Endometrium (tissue), 2 donors: ENCODE measurements around the gene TUFT1.

Experiments used
- FAIRE-seq: peaks from 2 replicates; lab custom pipeline; 2012; peaks lifted over from hg19 to GRCh38; lab: Jason Lieb, UNC
- donor health status: control.
- donor health status: control.

Gene TUFT1

DNA sequence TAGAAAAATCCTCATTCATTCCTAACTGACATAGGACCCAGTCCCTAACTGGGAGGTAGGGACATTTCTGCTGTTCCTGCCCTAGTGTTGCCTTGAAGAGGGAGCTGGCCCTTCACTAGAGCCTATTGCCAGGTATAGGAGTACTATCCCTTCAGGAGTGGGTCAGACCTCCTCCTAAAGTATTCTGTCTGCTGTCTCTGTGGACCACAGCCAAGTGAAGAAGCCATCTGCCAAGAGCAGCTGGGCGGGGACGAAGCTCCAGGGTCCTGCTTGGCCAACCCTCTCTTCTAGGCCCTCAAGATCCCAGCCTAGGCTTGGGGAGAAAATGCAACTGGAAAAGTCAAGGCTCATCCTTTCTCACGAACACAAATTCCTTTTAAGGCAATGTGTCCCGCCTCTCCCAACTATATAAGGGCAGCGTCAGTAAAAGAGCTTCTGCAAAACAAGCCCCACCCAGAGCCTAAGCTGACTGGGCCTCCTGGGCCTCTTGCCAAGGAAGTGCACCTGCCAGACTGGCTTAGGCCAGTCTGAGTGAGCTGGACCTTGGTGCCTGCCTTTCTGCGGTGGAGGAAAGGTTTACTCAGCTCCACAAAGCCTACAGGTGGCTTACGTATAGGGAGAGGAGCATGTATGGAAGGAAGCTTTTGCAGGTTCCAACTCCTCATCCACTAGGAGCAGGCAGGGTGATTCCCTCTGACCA is 638 bp upstream of the TUFT1 start:
- FAIRE-seq: no peak

DNA sequence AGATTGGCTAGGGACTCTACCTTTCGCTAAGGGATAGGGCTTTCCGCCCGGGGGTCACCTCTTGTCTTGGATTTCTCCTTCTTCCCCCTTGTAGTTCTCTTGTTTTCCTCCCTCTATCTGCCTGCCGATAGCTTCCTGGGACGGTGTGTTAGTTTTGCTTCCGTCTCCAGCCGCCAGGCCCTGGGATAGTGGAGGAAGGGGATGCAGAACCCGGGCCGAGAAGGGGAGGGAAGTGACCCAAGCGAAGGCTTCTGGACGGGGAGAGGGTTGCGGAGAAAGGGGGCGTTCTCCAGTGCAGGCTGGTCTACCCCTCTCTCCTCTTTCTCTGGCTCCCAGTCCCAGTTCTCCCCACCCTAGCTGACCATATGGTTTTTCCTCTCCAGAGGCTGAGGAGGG is 871 bp downstream of the TUFT1 start:
- no peak for FAIRE-seq

DNA sequence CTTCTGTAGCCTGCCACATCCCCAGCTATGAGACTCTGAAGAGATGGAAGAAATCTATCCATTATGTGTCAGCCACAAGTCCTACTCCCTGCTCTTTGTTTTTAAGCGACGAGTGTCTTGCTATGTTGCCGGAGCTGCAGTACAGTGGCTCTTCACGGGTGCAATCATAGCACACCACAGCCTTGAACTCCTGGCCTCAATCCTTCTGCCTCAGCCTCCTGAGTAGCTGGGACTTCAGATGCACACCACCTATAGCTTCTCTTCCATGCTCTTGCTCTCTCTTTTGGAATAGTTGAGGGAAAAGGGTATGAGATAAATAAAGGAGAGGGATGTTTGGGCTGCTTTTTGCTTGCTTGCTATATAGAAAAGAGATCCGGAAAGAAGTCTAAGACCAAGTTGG is 1.6 kb downstream of the TUFT1 start:
- no peak for FAIRE-seq

GRCh38 chr1:151542710-151543129 is 2.6 kb downstream of the TUFT1 start:
- no peak for FAIRE-seq

- no peak for FAIRE-seq
These were observed 5.4 kb downstream of the TUFT1 start for GRCh38 chr1:151545542-151545941.

GRCh38 chr1:151546011-151546925 is 6.2 kb downstream of the TUFT1 start:
- no peak for FAIRE-seq

- FAIRE-seq: no peak
These were observed 7.2 kb downstream of the TUFT1 start for GRCh38 chr1:151547119-151547899.

DNA sequence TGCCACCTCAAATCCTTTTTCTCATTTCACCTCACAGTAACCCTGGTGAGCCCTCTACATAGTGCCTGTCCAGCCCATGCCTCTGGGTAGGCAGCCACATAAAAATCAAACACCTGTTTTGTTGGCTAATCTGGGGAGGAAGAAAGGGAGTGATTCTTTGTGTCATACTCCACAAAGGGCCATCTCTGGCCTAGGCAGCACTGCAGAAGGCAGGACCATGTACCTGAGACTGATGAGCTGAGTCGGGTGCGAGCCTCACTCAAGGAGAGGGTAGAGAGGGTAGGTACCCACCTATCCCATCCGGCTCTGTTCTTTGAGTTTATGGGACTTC is 7.8 kb downstream of the TUFT1 start:
- FAIRE-seq: no peak

DNA sequence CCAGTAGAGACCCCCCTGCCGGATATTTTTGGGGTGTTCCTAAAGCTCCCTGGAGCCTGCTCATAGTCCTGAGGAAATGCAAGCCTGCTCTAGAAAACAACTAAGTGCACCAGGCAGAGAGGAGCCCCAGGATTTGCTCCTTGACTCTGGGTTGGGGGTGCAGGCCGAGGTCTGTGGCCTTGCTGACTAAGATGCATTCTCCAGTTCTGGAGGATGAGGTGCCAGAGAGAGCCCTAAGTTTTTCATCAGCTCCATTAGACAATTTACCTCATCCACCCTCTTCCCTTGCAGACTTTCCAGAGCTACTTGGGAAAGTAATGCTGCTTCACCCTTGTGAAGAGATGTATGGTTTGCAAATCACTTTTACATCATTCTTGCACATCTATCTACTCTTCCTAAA is 9.1 kb downstream of the TUFT1 start:
- FAIRE-seq: no peak

DNA sequence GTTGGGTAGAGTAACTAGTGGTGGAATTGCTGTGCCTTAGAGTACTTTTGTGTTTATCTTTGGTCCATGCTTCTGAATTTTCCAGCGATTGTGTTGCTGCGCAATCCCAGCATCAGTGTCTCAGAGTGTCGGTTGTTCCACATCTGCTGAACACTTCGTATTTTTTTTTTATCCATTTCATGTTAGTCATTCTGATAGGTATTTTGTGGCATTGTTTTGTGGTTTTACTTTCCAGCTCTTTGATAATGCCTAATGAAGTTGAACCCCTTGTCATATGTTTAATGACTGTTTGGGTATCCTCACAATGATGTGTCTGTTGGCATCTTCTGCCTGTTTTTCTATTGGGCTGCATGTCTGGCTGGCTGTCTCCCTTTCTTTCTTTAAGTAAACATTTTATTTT is 13.6 kb downstream of the TUFT1 start:
- FAIRE-seq: no peak

- FAIRE-seq: no peak
These were observed 15.9 kb downstream of the TUFT1 start for GRCh38 chr1:151556052-151556451.

GRCh38 chr1:151562661-151563060 is 22.6 kb downstream of the TUFT1 start:
- FAIRE-seq: no peak

DNA sequence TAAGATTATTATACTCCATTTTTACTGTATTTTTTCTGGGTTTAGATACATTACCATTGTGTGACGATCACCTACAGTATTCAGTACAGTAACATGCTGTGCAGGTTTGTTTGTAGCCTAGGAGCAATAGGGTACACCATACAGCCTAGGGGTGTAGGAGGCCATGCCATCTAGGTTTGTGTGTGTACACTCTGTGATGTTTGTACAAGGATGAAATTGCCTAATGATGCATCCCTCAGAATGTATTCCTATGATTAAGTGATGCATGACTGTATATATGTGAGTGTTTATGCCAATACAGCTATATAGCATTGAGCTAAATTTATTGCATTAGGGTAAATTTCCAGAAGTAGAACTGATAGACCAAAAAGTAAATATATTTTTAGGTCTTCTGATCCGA is 23.3 kb downstream of the TUFT1 start:
- no peak for FAIRE-seq

DNA sequence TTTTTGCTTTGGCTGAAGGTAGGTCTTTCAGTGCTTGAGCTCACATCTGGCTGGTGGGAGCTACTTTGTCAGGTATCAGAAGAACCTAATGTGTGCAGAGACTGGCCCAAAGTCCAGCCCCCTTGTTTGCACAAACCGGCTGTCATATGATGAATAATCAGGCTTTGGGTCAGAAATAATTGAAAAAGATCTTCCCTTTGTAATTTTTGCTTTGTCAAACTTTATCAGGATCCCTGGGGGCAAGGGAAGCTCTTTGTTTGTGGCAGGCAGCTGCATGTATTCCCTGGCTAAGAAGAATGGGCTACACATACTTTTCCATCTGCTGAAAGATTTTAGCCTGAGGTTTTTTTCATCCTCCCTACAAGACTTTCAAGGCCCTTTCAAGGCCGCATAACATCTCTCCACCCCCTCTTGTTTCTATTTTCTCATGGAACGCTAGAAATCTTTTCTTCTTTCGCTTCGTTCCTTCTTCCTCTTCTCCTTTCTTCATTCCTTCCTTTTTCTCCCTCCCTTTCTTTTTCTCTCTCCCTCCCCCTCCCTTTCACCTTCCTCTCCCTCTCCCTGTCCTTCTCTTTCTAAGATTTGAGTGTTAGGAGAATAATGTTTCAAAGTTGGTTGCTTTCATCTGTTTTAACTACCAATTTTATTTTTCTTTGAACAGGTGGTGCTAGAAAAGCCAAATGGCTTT is 25.5 kb downstream of the TUFT1 start:
- FAIRE-seq: no peak

GRCh38 chr1:151568626-151569088 is 28.5 kb downstream of the TUFT1 start:
- no peak for FAIRE-seq

DNA sequence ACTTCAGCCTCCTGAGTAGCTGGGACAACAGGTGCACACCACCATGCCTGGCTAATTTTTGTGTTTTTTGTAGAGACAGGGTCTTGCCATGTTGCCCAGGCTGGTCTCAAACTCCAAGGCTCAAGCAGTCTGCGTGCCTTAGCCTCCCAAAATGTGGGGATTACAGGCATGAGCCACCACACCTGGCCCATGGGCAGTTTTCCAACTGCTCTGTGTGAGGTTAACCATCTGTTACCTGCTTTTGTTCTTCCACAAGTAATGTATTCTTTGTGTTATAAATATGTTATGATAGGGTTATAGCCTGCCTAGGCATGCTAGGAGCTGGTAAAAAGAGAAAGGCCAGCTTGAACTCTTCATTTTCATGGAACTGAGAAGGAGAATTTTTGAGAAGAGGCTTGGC is 30.7 kb downstream of the TUFT1 start:
- no peak for FAIRE-seq

DNA sequence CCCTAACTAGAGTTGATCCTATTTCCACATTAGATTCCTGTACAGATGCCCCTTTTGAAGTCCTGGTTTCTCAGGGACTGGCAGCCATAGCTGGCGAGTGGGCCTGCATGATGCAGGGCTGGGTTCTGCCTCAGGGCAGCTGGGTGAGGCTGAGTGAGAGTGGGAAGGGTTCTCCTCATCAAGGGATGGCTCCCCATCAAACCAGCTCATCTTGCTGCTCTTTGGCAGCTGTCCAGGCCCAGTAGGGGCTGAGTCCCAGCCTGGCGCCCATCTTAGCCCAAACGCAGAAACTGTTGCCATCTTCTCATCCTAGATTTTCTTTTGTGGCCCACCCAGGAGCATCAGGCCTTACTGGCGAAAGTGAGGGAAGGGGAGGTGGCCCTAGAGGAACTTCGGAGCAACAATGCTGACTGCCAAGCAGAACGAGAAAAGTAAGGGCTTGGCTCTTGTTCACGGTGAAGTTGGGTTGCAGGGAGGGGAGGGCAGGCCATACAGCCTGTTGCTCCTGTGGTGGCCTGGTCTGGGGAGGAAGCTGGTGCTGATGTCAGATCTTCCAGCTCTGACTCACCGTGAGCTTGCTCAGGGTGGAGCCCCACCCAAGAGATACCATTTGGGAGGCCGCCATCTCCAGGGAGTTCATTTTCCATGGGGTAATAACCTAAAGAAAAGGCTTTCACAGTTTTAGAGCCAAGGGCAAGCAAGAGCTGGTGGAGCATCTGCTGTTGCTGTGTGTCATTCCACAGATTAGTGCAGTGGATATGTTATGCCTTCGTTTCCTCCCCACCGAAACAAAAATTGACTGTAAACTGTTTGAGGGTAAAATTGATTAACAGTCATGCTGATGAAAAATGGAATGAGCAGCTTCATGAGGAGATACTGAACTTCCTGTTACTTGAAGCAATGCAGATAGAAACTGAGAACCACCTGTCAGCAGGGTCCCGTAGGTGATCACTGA is 34.7 kb downstream of the TUFT1 start:
- no peak for FAIRE-seq

- FAIRE-seq: no peak
These were observed 37.1 kb downstream of the TUFT1 start for GRCh38 chr1:151577173-151577572.

- FAIRE-seq: no peak
These were observed 38.8 kb downstream of the TUFT1 start for GRCh38 chr1:151578941-151579340.

DNA sequence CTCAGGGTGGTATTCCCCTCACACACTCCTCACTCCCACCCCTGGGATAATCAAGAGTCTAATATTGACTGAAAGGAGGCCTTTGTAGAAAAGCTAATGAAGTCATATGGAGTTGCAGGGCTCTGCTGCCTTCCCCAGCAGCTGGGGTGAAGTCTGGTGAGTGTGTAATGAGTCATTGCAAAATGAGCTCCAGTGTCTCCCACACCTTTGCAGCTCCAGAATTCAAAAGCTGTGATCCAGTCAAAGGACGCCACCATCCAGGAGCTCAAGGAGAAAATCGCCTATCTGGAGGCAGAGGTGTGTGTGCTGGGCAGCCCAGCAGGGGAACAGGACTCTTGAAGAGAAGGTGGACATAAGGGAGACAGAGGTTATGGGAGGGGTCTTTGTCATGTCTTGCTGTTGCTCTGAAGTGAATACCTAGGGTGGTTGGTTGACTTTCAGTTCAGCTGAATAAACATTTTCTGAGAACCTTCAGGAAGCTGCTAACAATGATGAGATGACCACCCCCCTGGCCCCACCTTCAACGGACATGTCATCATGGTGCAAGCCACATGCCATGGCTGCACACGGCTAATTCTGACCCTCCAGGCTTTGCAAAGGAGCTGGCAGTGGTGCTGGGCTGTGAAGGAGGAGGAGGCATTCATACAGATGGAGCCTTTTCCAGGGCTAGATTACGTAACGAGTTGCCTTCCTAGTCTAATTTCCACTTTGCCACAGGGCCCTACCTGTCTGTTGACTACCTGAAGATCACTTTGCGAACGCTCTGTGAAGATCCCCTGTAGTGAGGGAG is 39.5 kb downstream of the TUFT1 start:
- FAIRE-seq: no peak
